Measurements from ENCODE around the gene ELOVL2. TPM values are rescaled to one million over a fixed set of nuclear protein-coding genes. Genes with fewer than 3 reads are reported as not detected.

The ELOVL2 gene
- total RNA-seq, 6 donors from 2014 or later, result 0.10 to 0.54 (median 0.31) TPM; not detected in 3

GRCh38 chr6:11016452-11016851 is 27.7 kb downstream of the ELOVL2 start:
- H3K36me3 ChIP-seq, result no peaks in the 10 kb centered on the region

GRCh38 chr6:11015102-11015501 is 29.0 kb downstream of the ELOVL2 start:
- Histone ChIP-seq H3K27me3 (no peaks in the 10 kb centered on the region), H3K4me1 (no peaks in the 10 kb centered on the region), H3K27ac (no peak overlapping the region), H3K9me3 (no peaks in the 10 kb centered on the region), H3K4me3 (no peak overlapping the region), H3K36me3 (no peaks in the 10 kb centered on the region)
- TF ChIP-seq CTCF (IDR thresholded peaks at IDR 0.05) (no peak), POLR2AphosphoS5 (IDR thresholded peaks at IDR 0.05) (no peak), EP300 (IDR thresholded peaks at IDR 0.05) (no peak), POLR2A (IDR thresholded peaks at IDR 0.05) (no peak)
- DNase-seq (no peak), ATAC-seq (ENCODE audit: low FRiP score in 2 of 2) (no peak)

More at GRCh38 chr6:11016452-11016851, 27.7 kb downstream of the ELOVL2 start:
- Histone ChIP-seq H3K9me3 (no peaks in the 10 kb centered on the region), H3K4me3 (no peak overlapping the region), H3K27me3 (no peaks in the 10 kb centered on the region), H3K27ac (no peak overlapping the region), H3K4me1 (no peaks in the 10 kb centered on the region)
- no peak for DNase-seq
- no peak for ATAC-seq (ENCODE audit: low FRiP score in 2 of 2)
- TF ChIP-seq EP300 (IDR thresholded peaks at IDR 0.05) (no peak), POLR2AphosphoS5 (IDR thresholded peaks at IDR 0.05) (no peak), CTCF (IDR thresholded peaks at IDR 0.05) (no peak)
- WGBS, 2 donors, result 74 to 84% methylated on average over 1 of the region's 1 CpG

GRCh38 chr6:11013721-11014070 is 30.4 kb downstream of the ELOVL2 start:
- Histone ChIP-seq H3K9me3 (no peaks in the 10 kb centered on the region), H3K27ac (no peak overlapping the region), H3K4me3 (no peak overlapping the region), H3K4me1 (no peaks in the 10 kb centered on the region), H3K36me3 (no peaks in the 10 kb centered on the region), H3K27me3 (no peaks in the 10 kb centered on the region)
- 77 to 88% methylated on average over 3 of the region's 3 CpGs for WGBS, 2 donors
- TF ChIP-seq CTCF (IDR thresholded peaks at IDR 0.05), result no peak
- no peak for TF ChIP-seq EP300 (IDR thresholded peaks at IDR 0.05)
- no peak for TF ChIP-seq POLR2A (IDR thresholded peaks at IDR 0.05)
- no peak for TF ChIP-seq POLR2AphosphoS5 (IDR thresholded peaks at IDR 0.05)
- no peak for DNase-seq
- no peak for ATAC-seq (ENCODE audit: low FRiP score in 2 of 2)

GRCh38 chr6:11012976-11013720 is 31.0 kb downstream of the ELOVL2 start:
- no peak for DNase-seq
- WGBS, 2 donors, result 86 to 94% methylated on average over 5 of the region's 5 CpGs

More at GRCh38 chr6:11012976-11013720, 31.0 kb downstream of the ELOVL2 start:
- H3K27ac ChIP-seq, result no peak overlapping the region
- H3K9me3 ChIP-seq, result no peaks in the 10 kb centered on the region
- ATAC-seq (ENCODE audit: low FRiP score in 2 of 2), result no peak
- H3K4me1 ChIP-seq, result no peaks in the 10 kb centered on the region
- H3K27me3 ChIP-seq, result no peaks in the 10 kb centered on the region
- no peak overlapping the region for H3K4me3 ChIP-seq
- no peaks in the 10 kb centered on the region for H3K36me3 ChIP-seq
- no peak for TF ChIP-seq EP300 (IDR thresholded peaks at IDR 0.05)
- TF ChIP-seq CTCF (IDR thresholded peaks at IDR 0.05), result no peak
- no peak for TF ChIP-seq POLR2AphosphoS5 (IDR thresholded peaks at IDR 0.05)
- no peak for TF ChIP-seq POLR2A (IDR thresholded peaks at IDR 0.05)
